Right ventricle myocardium superior (tissue), 1 donor: ENCODE data around the gene BBS1. TPM values are rescaled to one million over a fixed set of nuclear protein-coding genes. Genes with fewer than 3 reads are reported as not detected.
"Not testable (repeated sequence)": the region's sequence is repeated elsewhere in the genome, so short reads cannot be mapped to it uniquely, and the experiment has no call there.

Experiments
- ATAC-seq: fragments of 200-7000 bp; cut with Tn5 transposase; one replicate; pipeline ENCODE4 v1.9.1; 2020; ENCODE audit warnings: mild to moderate bottlenecking; ENCODE audit not compliant: poor library complexity
- DNase-seq: peaks from one replicate; pipeline ENCODE4 v3.0.0-alpha.2; 2020
- intact Hi-C: fragments of 100-400 bp; cut with DNase I; formaldehyde crosslinking; loops from one replicate; pipeline ENCODE4 v1.11.2; 2022
- long read RNA-seq: library from polyadenylated mRNA; unstranded; transcript quantifications from one replicate; pipeline ENCODE4 v2.0.0, GENCODE V29; 2021
- total RNA-seq: library from RNA; stranded (reverse); fragmentation: NEBNext Ultra II Directional; extraction: Animal tissue kit (Norgen Biotek cat#: 25700); gene quantifications from one replicate; pipeline ENCODE4 v1.2.1, GENCODE V29; 2021
- donor health status: DM: no; HTN: yes; CAD: no; lungs with severe emphysema.

Gene BBS1
- total RNA-seq, result 12.1 TPM
- long read RNA-seq, transcript BBS1-201 (17 exons, 3,423 nt), result major isoform, 22 of 46 reads
- long read RNA-seq, partial matches to known transcripts, result 15 of 46 reads
- long read RNA-seq, other reads (novel, unspliced or antisense), result 9 of 46 reads

- intact Hi-C loops, result no loop called here
- ATAC-seq, result peak; percentile 98
- peak; percentile 95 for DNase-seq
These were observed at the start of gene BBS1 for GRCh38 chr11:66510271-66510989. Gene BBS1 (plus strand): TSS chr11:66510635. CDS start chr11:66510660, 25 bp downstream.

GRCh38 chr11:66462010-66462409, 48.4 kb upstream of the BBS1 start:
- DNase-seq (no peak), ATAC-seq (no peak)
- intact Hi-C loops, result no loop called here

GRCh38 chr11:66462911-66463310, 47.5 kb upstream of the BBS1 start:
- DNase-seq, result no peak
- no peak for ATAC-seq
- intact Hi-C loops, result no loop called here

GRCh38 chr11:66464116-66464515, 46.3 kb upstream of the BBS1 start:
- ATAC-seq, DNase-seq, intact Hi-C loops: not testable (repeated sequence)

GRCh38 chr11:66464916-66465315, 45.5 kb upstream of the BBS1 start:
- intact Hi-C loops, result no loop called here
- no peak for DNase-seq
- ATAC-seq, result no peak

- no peak for ATAC-seq
- intact Hi-C loops, result no loop called here
- DNase-seq, result no peak
These were observed 44.8 kb upstream of the BBS1 start for GRCh38 chr11:66465373-66466224.

GRCh38 chr11:66466225-66467033, 44.0 kb upstream of the BBS1 start, which contains the start of gene PELI3:
Gene PELI3 (plus strand): TSS chr11:66466905. CDS start chr11:66468129, 1,224 bp downstream.
- DNase-seq (peak; percentile 95), ATAC-seq (peak; percentile 98)
- intact Hi-C loops, result no loop called here

- ATAC-seq (peak; percentile 11), DNase-seq (peak; percentile 55)
- intact Hi-C loops, result no loop called here
These were observed 43.3 kb upstream of the BBS1 start for GRCh38 chr11:66467034-66467659.

GRCh38 chr11:66467756-66468155, 42.7 kb upstream of the BBS1 start:
- ATAC-seq, result no peak
- intact Hi-C loops, result no loop called here
- peak; percentile 67 for DNase-seq

- ATAC-seq (no peak), DNase-seq (no peak)
- intact Hi-C loops, result no loop called here
These were observed 41.7 kb upstream of the BBS1 start for GRCh38 chr11:66468691-66469090.

- intact Hi-C loops, result no loop called here
- ATAC-seq (no peak), DNase-seq (no peak)
These were observed 41.0 kb upstream of the BBS1 start for GRCh38 chr11:66469441-66469840.

GRCh38 chr11:66470015-66470414, 40.4 kb upstream of the BBS1 start:
- DNase-seq (no peak), ATAC-seq (no peak)
- intact Hi-C loops, result no loop called here

GRCh38 chr11:66471142-66471541, 39.3 kb upstream of the BBS1 start:
- DNase-seq (no peak), ATAC-seq (no peak)
- intact Hi-C loops, result no loop called here

GRCh38 chr11:66472054-66472453, 38.4 kb upstream of the BBS1 start:
- intact Hi-C loops, result no loop called here
- ATAC-seq (no peak), DNase-seq (no peak)

GRCh38 chr11:66473167-66473566, 37.3 kb upstream of the BBS1 start:
- ATAC-seq (no peak), DNase-seq (no peak)
- intact Hi-C loops, result no loop called here

GRCh38 chr11:66473608-66474515, 36.6 kb upstream of the BBS1 start:
- ATAC-seq, result no peak
- no peak for DNase-seq
- intact Hi-C loops, result no loop called here

- DNase-seq (no peak), ATAC-seq (no peak)
- intact Hi-C loops, result no loop called here
These were observed 34.9 kb upstream of the BBS1 start for GRCh38 chr11:66475349-66476172.
